ENCODE data around the gene BTNL3.
"Not testable (repeated sequence)": the region's sequence is repeated elsewhere in the genome, so short reads cannot be mapped to it uniquely, and the experiment has no call there.

GRCh38 chr5:181017448-181017847, 28.8 kb downstream of the BTNL3 start:
- TF ChIP-seq CTCF (conservative IDR thresholded peaks at IDR 0.05 in 1 of 2, IDR thresholded peaks at IDR 0.05 in 1 of 2; ENCODE audit: extremely low read depth in 1 of 2, insufficient read depth in 1 of 2, low read depth in 1 of 2, low read length in 2 of 2); EZH2 (IDR thresholded peaks at IDR 0.05; ENCODE audit: borderline replicate concordance, low read length): not testable (repeated sequence)
